GM21576 (cell line): Measurements from ENCODE around the gene GJD3.

Experiments
- ATAC-seq: cut with Tn5 transposase; IDR thresholded peaks from one replicate; pipeline ENCODE4 v1.9.1; 2021; ENCODE audit warnings: mild to moderate bottlenecking, moderate library complexity; ENCODE audit not compliant: unreplicated experiment

The GJD3 gene

DNA sequence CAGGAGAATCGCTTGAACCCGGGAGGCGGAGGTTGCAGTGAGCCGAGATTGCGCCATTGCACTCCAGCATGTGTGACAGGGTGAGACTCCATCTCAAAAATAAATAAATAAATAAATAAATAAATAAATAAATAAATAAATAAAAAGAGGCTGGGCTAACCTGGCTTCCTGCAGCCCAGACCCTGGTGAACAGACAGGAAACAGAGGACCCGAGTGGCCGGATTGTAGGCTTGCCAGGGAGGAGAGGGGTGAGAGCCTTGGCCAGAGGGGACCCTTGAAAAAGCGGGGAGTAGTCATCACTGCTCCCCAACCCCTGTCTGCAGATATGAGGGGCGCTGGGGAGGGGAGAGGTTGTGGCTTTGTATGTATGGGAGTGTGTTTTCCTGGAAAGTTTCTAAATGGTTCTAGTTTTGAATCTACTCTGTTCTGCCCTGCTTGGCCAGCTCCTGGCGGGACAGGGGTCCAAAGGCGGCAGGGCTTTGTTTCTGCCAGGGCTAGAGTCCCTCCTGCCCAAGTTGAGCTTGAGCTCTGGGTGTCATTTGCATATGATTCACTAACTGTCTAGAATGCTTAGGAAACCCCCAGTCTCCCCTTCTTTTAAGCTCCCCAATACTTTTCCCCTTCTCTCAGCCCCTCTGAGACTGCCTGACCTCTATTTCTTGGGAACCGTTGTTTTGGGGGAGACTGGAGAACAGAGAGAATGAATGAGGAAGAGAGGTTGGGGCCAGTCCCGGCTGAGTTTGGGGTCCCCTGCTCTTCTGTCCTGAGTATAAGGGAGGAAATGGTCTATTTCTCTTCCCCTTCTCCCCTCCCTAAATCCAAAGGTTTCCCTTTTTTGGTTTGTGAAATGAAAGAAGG, 39.2 kb downstream of the GJD3 start:
- no peak for ATAC-seq

DNA sequence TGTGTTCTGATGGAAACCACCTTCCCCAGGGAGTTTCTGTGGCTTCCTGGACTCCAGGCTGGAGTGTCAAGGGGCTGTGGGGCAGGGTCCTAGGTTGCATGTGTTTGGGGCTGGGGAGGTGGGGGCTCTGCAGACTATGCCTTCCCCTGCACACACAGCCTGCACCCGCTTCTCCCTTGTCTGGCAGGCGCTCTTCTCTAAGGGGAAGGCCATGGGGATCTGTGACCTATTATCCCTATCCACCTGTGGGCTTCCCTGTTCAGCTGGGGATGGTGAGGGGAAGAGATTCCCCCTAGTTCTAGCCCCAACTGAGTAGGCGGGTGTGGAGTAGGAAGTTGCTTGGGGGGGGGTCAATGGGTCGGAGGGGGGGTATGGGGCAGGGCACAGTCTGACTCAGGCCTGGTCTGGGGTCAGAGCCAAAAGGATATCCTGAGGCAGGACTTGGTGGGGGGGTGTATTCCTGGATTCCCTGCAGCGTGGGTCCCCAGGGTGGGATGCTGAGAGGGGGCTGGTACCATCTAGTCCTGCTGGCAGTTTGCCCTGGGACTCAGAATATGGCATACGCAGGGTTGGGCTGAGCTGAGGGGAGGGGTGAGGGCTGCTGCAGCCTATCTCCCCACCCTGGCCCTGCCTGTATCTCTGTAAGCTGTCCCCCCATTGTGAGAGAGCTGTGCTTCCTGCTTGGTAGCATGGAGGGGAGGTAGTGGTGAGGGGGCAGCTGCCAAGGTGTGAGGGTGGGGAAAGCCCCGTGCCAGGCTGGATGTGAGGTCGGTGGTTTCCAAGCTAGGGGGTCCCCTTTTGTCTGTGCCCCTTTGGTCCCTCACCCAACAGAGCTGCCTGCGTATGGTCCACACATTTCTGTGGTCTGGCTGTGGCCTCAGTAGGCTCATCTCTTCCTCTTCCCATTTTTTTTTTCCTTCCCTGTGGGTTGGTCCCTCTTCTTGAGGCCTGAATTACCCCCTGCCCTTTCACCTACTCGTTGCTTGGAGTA, 40.9 kb downstream of the GJD3 start:
- no peak for ATAC-seq

DNA sequence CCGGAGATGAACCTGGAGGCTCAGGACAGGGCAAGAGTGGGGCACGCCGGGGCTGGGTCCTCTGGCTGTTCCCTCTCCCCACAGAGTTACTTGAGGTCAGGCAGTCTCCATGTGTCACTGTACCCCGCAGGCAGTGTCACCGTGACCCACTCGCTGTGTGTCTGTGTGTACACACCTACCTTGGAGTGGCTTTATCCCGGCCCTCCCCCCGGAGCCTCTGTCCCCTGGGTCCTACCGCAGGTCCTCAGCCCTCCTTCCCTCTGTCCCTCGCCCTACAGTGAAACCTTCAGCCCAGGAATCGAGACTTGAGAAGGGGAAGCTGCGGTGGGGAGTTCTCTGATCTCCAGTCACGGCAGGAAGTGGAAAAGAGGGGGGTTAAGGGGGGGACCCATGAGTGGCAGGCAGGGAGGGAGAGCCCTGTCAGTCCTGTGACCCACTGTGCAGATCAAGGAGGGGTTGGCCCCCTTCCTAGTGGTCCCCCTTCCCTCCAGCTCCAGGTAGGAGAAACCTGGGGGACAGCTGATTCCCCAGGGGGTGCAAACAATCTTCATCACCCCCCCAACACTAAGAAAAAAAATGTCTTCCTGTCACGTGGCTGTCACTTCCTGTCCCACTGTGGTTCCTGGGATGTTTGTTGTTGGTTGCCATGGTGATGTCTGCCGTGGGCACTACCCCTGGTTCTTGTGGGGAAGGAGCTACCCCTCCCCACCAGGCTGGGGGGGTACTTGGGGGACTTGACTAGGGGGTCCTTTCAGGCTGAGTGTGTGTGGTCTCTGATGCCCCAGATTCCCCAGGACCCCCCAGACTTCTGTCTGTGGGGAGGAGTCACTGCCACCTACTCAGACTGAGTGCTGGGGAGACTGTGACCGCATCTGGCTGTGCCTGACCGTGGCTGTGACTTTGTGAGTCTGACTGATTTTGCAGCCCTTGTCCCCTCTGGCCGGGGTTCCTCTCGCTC, 41.9 kb downstream of the GJD3 start:
- no peak for ATAC-seq

DNA sequence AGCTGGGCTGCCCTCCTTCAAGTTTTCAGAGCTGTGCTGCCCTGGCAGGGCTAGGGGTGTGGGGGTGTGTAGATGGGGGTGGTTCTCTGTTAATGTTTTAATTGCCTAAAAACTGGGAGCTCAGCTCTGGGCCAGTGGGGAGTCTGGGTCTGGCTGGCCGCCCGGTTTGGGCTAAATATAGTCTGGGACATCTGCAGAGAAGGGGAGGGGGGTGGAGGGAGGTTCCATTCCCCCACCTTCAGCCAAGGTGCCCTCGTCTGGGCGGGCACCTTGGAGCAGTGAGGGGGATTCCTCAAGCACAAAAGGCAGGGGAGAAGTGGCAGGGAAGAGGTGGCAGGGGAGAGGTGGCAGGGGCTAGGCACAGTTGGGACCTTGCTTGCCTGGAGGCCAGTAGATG, 42.6 kb downstream of the GJD3 start:
- no peak for ATAC-seq

DNA sequence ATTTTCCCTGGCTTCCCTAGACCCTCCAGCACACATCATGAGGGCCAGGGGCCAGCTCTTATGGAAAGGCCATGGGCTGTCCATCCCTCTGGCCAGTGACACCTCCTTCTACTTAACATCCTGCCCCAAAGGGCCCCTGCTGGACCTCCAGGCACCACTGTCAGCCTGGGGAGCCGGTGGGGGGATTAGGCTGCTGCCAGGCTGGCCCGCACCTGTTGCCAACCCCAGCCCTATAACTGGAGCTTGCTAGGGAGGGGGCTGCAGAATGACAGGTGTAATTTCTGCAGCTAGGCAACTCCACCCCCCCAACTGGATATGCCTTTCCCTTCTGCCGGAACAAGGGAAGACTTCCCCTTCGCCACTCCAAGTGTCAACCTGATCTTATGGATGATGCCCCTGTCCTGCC, 43.0 kb downstream of the GJD3 start:
- no peak for ATAC-seq

DNA sequence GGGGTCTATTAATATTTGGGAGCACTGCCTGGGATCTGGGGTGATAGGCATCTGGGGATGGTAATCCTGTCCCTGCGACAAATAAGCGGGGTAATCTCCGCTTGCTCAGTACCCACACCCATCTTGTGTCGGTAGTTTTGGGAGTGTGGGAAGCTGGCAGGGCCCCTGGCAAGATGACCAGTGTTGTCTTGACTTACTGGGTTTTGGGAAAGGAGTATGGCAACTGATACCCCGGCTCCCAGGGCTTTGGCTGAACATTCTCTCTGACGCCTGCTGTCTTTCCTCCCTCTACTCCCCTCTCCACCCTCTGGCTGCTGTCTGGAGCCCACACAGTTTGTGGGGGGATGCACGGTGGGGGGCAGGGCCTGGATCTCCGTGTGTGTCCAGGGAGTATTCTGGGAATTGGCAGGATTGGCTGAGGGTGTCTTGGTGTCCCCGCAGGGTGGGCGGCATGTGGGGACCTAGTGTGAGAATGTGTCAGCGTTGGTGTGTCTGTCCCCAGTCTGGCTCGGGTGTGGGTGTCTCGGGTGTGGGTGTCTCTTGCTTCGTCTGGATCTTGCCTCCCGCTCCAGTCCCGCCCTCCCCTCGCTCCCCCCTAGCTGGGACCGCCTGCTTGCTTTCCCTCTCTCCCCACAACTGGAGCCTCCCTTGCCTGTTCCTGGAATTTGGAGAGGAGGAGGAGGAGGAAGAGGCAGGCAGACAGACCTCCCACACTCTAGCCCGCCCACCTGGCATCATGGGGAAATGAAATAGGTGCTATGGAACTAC, 43.6 kb downstream of the GJD3 start:
- ATAC-seq = no peak

DNA sequence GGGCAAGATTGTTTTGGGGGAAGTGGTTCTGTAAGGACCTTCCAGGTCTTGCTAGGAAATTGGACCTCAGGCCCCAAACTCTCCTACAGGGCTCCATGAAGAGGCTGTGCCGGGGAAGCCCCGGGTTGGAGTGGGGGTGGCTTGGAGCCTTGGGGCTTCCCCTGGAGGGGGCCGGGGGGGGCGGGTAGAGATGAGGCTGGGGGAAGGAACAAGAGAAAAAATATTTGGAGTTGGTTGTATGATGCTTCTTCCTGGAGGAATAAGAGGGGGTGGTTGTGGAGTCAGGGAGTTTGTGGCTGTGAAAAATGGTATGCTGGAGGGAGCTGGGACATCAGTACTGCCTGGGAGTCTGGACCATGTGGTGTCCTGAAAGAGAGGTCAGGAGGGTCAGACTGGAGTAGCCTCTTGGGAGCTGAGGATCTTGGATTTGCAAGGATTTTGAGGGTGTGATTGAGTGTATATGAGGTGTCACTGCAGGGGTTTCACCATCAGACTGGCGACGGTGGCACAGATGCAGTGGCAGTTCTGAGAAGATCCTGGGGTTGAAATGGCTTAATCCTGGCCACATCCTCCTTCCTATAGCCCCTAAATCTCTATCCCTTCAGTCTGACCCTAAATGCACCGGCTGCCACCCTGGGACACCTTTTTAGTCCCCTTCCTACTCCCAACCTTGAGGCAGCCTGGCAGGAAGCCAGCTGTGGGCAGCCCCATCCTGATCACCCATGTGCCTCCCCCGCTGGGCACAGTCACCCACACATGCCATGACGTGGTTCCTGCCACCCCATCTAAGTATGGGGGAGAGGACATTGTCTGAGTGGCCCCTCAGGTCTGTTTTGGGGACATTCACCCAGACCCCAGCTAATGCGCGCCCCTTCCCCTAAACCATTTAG, 44.6 kb downstream of the GJD3 start:
- ATAC-seq = no peak

DNA sequence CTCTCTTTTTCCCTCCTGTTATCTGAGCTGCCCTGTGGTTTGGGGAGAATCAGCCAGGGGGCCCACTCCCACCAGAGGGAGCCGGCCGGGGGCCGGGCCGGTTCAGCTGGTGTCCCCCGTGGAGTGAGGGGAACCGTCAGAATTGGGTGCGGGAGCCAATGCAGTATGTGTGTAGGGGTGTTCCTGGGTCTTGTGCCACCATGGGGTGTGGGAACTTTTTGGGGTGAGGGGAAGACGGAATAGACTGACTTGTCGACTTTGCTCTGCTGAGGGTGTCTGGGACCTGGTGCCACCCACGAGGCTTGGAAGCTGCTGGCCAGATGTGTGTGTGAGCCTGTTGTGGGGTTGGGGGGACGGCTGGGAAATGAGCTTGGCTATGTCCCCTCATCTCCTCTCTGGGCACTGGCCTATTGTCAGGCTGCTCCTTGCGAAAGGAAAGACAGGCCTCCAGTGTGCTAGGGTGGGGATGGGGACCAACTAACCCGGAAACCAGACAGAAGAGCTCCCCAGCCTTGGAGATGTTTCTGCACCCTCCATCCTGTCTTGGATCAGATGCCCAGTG, 45.6 kb downstream of the GJD3 start:
- no peak for ATAC-seq

DNA sequence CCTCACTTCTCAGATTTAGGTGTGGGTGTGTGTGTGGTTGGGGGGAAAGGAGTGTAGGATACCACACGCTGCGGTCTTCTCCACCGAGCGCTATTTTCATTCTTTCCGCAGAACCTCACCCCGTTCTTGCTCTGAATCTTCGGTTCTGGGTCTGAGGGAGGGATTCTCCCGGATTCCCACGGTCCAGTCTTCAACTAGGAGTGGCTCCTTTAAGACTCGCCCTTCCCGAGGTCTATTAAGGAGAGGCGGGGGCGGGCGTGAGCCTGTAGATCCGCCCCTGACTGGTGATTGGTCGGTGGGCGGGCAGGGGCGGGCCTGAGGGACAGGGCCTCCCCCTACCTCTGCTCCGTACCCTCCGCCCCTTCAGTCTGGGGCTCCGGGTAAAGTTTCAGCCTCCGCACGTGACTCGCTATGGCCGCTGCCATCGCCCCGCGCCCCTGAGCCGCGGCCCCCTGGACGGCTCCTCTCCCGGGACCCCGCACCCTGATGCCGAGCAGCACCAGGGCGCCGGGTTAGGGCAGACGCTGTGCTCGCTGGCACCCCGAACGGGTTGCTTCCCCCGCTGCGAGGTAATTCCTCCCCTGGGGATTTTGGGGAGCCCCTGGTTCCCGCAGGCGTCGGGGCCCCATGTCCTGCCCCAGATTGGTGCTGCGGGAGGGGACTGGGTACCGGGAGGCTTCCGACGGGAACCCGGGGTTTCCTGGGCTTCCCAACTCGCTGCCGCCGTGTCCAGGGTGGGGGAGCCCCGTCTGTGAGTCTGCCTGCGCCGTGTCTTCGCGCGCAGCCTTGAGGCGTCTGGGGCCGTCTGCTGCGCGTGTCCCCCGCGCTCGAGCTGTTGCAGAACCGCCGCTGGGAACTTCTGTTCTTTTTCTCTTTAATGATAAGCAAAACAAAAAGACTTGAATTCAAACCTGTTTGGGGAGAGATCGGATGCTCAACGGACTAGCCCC, 46.4 kb downstream of the GJD3 start:
- peak; percentile 43 for ATAC-seq

DNA sequence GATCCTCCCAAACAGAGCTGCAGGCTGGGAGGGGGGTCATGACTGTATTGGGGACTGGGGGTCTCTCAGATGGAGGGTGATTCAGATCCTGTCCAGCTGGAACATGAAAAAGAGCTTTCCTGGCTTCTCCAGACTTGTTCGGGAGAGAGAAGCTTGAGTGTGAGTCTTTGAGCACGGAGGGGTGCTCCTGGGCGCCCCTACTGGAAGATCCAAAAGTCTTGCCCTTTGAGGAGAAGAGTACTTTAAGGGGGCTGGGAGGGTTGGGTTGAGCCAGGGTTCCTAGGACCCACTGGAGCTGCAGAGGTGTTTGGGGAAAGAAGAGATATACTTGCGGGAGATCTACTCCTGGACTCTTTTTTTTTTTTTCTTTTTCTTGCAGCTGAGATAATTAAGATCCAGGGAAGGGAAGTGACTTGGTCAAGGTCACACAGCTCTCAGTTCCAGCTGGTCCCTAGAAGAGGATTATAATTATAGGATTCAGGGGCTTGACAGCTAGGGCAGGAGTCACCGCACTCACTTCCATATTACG, 47.1 kb downstream of the GJD3 start:
- ATAC-seq = no peak

DNA sequence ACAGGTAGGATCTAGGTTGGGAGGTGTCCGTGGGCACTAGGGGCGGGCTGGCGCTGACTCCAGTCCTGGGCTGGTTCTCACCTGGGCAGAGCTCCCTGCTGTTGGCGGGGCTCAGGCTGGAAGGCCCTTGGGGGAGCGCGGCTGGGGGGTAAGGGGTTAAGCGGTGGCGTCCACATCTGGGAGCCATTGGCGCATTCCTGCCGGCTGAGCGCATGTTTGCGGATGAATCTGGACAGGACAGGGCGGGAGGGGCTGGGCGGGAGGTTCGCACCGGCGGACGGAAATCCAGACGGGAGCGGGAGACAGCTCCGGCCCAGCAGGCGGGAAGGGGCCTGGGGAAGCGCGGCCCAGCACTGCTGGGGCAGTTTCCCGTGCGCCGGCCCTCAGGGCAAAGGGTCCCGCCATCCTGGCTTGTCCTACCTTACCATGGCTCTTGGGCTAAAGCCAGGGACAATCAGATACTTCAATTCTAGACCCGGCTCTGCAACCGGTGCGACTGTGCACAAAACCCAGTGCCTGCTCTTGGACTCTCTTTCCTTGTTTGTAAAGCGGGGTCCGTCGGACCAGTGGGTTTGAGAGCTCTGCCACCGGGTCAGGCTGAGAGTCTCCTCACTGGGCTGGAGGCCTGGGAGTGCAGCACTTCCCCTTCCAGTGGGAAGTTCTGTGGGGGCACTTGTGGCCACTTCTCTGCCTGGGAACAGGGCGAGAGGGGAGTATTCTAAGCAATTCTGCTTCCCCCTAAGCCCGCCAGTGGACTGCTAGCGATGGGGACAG, 47.8 kb downstream of the GJD3 start:
- no peak for ATAC-seq

DNA sequence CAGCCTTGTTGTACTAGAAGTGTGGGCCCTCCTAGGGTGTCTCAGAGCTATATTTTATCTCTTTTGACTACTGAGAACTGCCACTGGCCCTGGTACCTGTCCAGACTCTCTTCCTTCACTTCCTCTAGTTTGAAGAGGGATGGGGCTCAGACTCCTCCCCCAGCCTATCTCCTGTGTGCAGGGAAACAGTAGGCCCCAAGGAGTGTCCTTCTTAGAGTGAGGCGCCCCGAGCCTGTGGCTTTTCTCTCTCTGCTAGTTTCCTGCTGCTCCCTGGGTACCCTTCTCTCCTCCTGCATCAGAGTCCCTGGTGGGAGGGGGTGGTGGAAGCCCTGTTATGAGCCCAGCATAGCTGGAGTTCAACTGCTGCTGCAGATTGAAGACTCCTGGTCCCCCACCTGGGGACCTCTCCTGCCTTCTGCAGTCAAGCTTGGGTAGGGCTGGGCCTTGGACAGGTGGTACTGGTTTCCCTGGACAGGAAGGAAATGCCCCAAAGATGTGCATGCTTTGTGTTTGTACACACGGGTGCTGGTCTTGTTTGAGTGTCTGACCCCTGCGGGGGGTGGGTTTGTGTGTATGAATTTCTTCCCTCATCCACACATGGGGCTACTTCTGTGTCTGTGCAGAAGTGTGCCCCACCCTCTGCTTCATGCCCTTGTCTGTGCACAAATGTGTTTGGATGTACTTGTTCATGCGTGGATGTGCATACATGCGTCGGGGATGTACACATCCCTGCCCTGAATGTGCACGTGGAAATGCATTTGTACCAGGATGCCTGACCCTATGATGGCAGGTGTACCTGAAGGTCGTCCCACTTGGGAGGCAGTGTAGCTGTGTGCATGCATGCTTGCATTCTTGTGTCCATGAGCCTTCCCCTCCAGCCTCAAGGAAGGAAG, 48.6 kb downstream of the GJD3 start:
- no peak for ATAC-seq

DNA sequence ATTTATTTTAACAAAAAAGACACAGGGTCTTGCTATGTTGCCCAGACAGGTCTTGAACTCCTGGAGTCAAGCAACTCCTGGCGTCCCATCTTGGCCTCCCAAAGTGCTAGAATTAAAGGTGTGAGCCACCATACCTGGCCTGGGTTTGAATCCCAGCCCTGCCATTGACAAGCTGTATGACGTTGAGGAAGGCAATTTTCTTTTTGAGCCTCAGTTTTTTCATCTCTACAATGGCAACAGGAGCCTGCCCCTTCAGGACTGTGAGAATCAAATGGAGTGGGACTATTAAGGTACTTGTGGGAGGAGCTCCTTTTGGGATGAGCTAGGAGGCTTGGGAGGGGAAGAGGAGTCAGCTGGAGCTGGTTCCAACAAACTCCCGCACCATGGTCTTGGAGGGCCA, 49.3 kb downstream of the GJD3 start:
- ATAC-seq = no peak

DNA sequence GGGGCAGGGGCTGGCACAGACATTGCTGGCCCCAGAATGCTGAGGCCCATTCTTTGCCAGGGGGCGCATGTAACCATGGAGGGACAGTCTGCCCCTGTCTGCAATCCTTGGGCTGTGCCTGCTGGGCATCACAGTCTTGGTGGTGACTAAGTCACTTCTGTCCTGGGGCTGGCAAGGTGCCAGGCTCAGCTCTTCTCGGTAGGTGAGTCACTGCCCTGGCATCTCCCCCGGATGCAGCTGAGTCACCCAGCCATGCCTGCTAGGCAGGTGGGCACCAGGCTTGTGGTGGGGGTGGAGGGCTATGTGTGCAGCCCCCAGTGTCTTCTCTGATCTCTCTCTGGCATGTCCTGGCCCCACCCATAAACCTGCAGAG, 50.0 kb downstream of the GJD3 start:
- no peak for ATAC-seq
